ENCODE data around the gene CREB1.

CREB1 gene

DNA sequence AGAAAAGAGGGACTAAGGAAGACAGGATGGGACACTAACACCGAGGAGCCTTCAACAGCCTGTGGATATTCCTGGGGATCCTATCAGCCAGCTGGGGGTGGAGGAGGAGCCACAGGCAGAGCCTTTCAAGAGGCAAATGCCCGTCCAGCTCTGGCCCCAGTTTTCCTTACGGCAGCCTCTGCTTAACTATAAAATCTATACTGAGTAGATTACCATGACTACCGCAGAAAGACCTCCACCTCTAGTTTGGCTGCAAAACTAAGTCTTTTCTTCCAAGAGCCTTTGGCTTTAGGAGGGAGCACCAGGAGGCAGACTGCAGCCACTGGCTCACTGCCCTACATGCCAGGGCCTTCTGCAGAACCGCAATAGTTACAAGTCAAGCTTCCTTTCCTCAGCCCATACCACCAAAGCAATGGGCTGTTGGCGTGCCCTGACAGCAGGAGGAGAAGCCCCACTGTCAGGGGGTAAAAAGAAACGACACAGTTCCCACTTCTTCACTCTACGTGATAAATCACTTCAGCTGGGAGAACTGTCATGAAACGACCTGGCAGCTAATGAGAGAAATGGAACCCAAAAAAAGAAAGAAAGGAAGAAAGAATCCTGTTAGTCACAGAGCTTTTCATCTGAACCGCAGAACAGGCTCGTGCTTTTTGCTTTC, 25.1 kb upstream of the CREB1 start:
- DNase-seq: peak; percentile 22

DNA sequence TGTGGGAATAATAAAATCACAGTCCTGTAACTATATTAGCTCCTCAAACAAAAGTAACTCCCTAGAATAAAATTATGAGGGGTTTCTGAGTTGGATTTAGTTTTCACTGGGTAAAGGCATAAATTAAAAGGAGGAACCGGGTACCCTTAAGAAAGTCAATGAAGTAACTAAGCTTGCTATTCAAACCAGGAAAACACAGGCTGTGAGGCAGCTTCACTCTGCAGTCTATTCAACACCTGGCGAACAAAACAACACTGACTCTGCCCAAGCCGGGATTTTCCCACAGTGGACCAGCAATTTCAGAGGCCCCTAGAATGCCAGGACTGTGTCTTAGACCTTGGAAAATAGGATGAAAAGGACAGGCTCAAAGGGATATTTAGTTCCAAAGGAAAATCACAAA, 24.6 kb upstream of the CREB1 start:
- DNase-seq: no peak

DNA sequence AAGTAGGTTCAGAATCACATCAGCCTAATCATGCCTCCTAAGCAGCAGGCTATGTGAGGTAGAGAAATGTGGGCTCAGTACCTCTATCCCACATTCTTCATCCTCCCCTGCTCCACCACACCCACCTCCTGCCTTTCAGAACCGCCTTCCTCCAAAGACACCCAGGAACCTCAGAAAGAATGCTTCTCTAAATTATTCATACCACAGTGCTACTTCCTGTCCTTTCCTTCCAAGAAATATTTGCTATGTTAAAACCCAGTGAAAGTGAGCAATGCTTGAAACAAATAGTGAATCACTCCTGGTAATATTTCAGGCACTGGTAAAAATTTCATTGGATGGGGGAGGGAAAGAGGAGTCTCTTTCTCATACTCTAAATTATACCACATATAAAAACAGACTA, 24.0 kb upstream of the CREB1 start:
- DNase-seq: no peak

DNA sequence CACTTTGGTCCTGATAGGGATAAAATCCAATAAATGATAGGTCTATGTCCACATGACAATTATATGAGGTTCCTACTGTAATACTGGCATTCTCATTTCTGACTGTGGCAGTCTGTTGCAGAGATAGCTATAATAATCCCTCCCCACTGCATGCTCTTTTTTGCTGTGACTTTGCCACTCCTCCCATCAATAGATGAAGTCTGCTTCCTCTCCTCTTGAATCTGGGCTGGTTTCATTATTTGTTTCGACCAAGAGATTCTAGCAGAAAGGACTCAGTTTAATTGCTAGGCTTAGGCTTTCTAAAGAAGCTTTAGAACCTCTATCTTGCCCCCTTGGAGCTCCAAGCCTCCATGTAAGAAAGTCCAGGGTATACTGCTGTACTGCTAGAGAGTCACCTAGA, 23.3 kb upstream of the CREB1 start:
- DNase-seq: no peak

DNA sequence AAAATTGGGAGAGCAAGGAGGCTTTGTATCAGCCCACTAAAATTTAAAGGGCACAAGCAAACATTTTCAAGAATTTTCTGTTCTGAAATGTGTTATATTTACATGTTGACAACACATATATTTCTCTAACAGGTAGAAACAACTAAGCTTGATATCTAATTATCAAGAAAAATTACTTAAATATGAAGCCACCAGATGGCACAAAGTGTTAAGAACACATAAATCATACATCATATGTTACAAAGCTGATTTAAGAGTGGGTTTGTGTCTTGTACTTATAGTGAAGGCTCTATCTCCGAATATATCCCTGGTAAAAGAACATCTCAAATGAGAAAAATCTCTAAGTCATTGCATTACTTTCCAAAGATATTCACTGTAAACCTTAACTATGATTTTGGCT, 19.6 kb upstream of the CREB1 start:
- no peak for DNase-seq

DNA sequence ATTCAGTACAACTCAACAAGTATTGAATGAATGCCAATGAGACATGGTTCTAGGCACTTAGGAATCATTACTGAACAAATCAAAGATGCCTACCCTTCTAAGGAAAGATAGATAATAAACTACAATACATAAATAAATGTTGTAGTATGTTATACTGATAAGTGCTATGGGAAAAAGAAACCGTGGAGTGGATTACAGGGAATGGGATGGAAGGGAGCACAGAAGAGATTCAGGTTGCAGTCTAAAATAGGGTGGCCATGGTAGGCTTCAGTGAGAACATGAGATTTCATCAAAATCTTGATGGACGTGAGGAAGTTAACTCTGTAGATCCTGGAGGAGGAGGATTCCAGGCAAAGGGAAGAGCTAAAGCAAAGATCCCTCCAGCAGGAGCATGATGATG, 17.9 kb upstream of the CREB1 start:
- DNase-seq: no peak

DNA sequence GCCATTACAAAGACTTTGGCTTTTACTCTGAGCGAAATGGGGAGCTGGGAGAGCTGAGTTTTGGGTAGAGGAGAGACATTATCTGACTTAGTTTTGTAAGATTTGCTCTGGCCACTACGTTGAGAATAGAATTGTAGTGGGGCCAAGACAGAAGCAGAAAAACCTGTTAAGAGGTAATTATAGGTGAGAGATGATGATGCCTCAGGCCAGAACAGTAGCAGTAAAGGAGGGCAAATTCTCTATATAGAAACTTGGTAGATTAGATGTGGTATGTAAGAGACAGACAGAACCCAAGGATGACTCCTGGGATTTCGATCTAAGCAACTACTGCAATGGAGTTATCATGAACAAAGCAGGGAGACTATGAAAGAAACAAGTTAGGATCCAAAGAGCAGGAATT, 17.4 kb upstream of the CREB1 start:
- no peak for DNase-seq

DNA sequence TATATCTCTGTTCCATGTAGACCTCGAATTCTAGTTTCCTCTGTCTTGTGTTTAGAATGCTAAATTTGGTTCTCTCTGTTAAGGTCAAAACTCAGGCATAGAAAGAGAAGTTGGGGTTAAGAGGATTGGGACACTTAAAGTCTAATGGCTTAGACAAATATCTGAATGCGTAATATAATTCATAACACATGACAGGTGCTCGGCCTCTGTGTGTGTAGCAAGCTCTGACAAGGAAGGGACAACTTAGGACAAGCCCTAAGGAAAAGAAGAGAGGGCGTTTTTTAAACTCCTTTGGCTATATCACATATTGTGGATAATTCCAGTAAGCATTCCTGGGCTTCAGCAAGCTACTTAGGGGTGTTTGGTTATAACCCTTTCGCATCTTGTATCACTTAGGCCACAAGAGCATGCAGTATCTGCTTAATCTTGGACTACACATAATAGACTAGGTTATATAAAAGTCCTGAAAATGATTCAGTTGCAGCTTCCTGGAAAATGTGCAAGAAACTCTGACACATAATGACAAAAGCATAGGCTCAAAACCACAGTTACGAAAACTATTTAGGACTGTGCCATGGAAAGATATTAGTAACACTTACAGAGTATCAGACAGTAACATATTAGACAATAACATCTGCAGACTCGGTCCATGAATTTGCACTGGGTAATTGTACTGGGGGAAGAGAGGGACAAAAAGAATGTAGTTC, 16.1 kb upstream of the CREB1 start:
- DNase-seq: no peak

DNA sequence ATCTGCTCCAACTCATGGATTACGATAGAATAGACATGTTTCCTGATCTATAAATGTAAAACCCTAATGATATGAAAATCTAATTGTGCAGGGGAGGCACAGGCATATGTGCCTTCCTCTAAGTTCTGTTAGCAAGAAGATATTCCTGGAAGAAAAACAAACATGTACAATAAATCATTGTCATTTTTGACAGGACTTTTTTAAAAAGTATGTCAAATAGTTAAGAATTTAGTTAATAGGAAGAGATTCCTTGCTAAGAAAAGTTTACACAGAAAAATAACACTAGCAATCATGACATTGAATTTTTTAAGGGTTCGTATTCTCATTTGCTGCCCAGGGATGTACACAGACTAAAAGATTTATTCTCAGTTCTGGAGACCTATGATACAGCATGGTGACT, 15.3 kb upstream of the CREB1 start:
- DNase-seq: no peak

DNA sequence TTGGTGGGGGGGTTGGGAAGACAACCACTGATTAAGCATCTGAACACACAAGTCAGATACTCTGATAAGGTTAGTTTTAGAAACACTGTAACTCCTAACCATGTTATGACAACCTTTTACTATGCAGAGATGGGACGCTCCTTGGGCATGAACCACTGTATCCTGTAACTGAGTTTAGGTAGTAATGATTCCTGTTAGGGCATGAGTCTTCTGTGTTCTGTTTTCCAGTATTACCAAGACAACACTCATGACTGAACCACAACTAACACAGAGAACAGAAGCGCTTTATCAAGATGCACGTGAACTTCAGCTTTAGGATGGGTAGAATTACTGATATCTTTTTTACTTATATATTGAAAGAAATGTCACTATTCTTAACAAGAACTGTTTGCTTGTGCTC, 14.1 kb upstream of the CREB1 start:
- DNase-seq: no peak

DNA sequence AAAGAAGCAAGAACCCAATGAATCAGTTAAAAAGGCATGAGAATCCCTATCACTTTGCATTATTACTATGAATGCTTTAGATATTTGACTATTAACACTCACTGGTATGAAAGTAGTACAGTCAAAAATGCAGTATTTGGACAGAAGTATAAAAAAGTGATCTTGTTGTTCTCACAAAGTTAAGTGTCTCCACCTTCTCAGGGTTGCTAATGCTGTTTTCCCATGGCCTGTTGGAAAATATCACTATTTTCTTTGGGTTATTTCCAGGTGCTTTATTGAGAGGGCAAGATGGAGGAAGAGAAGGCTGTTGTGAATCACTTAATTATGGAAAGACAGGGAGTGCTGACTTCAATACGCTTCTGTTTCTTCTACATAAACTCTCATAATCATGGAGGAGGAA, 13.6 kb upstream of the CREB1 start:
- no peak for DNase-seq

DNA sequence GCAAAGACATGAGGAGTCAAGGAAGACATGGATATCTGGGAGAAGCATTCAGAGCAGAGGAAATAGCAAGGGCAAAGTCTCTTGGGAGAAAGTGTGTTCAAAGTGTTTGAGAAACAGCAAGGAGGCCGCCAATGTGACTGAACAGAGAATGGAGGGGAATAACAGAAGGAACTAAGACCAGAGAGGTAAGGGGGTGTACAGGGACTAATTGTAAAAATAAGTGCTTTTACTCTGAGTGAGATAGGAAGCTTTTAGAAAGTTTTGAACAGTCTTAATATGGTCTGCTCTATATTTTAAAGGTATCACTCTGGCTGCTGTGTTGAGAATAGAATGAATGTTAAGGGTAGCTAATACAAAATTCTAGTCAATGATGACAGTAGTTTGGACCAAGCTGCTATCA, 6.8 kb upstream of the CREB1 start:
- no peak for DNase-seq

DNA sequence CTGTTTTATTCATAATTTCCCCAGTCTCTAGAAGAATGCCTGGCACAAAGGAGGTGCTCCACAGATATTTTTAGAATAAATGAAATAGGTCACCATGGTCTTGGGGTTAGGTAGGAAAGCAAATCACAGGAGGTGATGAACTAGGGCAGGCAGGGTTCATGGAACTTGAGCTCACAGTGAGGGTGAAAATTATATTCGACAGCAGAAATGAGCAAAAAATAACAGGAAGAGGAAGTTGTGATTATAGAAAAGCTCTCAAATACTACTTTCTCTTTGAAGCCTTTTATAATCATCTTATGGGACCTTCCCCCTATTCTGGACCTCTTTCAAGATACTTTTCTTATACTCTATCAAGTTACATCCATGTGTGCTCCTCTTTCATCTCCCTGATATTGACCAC, 4.5 kb upstream of the CREB1 start:
- DNase-seq: no peak

DNA sequence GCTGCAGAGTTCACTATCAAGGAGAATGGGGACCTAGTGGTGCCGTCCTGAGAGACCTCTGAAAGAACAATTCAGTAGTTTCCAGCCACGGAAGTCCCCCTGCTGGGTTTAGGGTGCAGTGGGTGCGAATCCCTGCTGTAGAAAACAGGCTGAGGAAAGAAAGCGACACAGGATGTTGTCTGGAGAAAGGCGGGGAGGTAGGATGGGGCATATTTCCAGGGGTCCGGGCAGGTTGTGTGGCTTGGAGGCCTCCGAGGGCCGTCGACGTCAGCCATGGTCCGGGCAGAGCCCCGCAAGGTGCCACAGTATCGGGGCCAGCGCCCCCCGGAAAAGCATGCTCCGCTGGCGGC, 807 bp upstream of the CREB1 start:
- DNase-seq: no peak

DNA sequence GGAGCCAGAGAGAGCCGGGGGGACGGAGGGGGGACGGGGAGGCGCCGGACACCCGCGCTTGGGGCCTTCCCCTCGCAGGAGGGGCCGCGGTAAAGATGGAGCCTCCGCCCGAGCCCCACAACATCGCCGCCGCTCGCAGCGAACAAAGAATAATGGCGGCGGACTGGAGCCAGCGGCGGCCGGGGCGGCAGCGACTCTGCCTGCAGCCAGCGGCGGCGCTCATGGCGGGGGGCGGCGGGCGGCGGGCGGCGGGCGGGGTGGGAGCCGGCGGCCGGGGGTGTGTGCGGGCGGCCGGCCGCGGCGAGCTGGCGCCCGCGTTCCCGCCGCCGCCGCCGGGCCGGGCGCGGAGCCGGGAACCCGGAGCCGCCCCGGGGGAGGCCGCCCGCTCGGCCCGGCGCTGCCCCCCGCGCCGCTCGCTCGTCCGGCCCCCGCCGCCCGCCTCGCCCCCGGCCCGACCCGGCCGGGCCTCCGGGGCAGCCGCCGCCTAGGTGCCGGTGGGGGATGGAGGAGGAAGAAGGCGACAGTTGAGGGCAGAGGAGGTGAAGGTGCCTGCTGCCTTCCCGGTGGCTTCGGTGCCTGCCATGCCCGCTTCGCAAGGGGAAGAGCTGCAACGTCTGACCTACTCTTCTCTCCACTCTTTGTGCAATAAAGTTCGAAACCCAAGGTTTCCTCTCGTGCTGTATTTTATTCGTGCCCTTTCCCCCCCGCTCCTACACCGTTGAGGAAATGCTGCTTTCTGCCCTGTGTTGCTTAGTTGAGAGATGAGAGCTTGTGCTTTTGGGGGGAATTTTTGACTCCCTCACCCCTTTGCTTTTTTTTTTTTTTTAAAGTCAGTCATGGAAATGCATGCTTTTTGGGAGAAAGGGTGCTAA, 634 bp downstream of the CREB1 start:
- DNase-seq: peak; percentile 51

DNA sequence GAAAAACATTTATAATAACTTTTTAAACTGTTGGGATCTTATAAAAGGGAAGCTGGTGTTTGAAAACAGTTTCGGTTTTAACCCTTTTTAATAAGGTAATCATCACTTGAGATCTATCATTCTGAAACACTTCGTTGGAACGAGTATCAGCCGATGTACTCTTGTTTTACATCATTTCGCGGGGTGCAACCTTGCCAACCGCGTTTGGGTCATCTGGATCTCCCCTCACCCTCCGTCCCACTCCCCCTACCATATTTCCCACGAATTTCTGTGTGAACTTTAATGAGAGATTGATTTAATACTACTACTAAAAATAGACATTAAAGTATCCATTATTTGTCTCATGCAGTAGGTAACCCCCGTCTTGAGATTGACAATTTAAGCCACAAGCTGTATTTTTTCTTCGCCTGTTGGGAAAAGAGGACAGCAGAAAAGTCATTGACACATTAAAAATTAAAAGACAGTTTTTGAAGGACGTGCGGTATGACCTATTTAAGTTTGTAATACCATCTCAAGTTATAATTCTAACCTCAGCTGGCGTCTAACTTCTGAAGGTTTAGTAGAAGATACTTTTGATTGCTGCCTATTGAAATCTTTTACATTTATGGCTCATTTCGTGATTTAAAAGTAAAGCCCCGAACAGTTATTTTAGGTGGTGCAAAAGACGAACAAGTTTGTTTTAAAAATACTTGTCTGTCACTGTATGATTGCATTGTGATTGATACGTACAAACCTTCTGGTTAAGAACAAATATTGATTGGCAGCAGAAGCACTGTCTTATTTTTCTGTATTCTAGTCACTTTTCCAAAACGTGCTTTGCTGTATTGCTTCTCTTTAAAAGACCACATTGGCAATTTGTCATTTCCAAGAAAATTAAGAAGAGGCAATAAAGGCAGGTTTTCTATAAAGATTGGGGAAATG, 1.5 kb downstream of the CREB1 start:
- DNase-seq: no peak

DNA sequence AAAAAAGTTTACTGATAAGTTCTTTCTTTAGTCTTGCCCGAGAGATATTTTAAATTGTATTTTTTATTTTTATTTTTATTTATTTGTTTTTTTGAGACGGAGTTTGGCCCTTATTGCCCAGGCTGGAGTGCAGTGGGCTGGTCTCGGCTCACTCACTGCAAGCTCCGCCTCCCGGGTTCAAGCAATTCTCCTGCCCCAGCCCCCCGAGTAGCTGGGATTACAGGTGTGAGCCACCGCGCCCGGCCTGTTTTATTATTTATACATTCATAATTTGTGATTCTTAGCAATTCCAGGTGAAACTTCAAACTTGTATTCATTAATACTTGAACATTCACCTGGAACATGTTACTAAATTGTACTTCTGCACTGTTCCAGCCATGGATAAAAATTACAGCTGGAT, 2.9 kb downstream of the CREB1 start:
- DNase-seq: no peak

DNA sequence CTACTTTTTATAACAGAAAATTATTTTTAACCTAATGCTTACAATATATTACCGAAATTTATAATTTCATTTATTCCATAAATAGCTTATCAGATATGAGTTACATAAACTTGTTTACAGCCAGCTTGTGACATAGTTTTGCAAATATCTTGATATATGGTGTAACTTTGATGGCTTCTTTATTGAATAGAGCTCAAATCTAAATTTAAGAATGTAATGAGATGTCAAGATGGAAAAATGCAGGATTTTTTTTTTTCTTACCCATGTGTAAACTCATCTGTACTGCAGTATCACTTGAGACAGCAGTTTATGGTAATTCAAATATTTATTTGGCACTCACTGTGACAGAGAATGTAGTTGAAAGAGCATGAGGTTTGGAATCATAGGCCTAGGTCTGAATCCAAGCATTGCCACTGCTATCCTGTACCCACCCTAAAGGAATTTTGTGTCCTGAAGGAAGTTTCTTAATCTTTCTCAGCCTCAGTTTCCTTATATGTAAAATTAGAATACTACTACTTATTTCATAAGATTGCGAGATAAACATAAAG, 3.8 kb downstream of the CREB1 start:
- DNase-seq: no peak

DNA sequence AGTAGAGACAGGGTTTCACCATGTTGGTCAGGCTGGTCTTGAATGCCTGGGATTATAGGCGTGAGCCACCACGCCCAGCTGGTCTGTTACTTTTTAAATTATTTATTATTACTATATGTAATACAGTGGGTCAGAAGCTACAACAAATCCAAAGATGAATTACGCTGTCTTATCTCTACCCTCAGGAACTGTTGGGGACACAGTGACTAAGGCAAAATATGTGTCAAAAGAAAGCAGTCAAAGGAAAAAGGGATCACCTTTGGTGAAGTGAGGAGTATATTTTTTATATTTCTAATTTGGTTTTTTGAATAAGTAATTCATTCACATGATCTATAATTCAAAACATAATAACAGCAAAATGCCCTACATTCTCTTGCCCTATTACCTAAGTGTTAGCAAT, 4.7 kb downstream of the CREB1 start:
- no peak for DNase-seq

DNA sequence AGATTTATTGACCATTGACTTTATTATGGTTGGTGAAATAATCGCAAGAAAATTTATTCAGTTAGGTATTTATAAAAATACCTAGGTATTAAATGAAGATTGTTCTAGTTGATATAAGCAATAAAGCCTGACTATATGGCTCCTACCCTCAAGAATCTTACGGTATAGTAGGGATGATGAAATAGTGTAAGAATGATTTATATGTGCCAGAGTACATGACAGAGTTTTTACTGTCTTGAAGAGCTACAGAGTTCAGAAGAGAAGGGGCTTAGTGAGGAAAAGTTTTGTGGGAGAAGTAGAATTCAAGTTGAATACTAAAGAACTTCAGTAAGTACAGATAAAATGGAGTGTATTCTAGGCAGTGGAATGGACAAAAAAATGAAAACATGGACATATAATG, 9.7 kb downstream of the CREB1 start:
- DNase-seq: no peak

DNA sequence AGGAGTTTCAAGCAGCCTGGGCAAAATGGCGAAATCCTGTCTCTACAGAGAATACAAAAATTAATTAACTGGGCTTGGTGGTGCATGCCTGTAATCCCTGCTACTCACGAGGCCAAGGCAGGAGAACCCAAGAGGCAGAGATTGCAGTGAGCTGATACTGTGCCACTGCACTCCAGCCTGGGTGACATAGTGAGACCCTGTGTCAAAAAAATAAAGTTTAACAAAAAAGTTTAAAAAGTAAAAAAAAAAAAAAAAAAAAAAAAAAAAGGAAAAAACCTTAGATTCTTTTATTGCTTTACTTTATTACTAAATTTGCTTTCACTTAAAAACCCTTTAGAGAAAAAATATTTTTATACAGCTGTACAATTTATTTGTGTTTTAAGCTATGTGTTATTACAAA, 10.7 kb downstream of the CREB1 start:
- no peak for DNase-seq

DNA sequence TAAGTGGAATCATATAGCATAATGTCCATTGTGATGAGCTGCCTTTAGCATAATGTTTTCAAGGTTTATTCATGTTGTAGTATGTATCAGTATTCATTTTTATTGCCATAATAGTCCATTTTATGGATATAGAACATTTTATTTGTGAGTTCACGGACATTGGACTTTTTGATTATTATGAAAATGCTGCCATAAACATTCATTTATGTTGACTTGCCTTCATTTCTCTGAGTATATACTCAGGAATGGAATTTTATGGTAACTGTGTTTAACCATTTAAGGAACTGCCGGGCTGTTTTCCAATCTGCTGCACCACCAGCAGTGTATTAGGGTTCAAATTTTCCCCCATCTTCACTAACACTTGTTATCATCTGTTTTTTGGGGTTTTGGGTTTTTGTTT, 12.2 kb downstream of the CREB1 start:
- DNase-seq: no peak

DNA sequence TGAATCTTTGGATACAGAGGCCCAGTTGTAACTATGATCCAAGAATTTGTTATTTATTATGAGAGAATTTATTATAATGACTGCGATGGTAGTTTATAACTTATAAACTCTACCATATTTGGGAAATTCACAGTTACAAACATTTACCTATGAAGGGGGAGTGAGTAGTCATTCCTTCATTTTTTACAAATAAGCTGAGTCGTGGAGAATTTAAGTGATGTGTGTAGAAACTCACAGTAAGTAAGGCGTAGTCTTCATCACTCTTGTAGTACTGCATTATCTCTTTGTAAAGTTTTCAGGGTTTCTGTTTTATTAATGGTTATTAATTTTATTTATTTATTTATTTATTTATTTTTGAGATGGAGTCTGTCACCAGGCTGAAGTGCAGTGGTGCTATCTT, 13.5 kb downstream of the CREB1 start:
- no peak for DNase-seq

Data from midbrain (tissue), 1 donor.